OCI-LY1 (cell line): ENCODE data around the gene C1QL2.

Source experiments
- H2AFZ ChIP-seq: fragments of 200-600 bp; sonication (generic), shearing (Covaris generic); 2 replicates; pipeline ENCODE4 v1.6.0; 2014; ENCODE audit warnings: antibody characterized with exemption, mild to moderate bottlenecking, low read length
- H3F3A ChIP-seq: fragments of 200-600 bp; sonication (generic), shearing (Covaris generic); 2 replicates; pipeline ENCODE4 v1.6.0; 2014; ENCODE audit warnings: mild to moderate bottlenecking, antibody characterized with exemption, low read length, moderate library complexity; ENCODE audit not compliant: insufficient read depth
- H3K27ac ChIP-seq: fragments of 200-600 bp; sonication (generic); 2 replicates; pipeline ENCODE4 v1.5.1; 2014; ENCODE audit warnings: low read length, mixed run types, mild to moderate bottlenecking, low read depth; ENCODE audit not compliant: poor library complexity, severe bottlenecking
- H3K27me3 ChIP-seq: fragments of 200-600 bp; sonication (generic); 2 replicates; pipeline ENCODE4 v1.6.0; 2014; ENCODE audit warnings: antibody characterized with exemption, mild to moderate bottlenecking, low read length, moderate library complexity; ENCODE audit not compliant: insufficient read depth
- H3K36me3 ChIP-seq: fragments of 200-600 bp; sonication (generic); 2 replicates; pipeline ENCODE4 v1.6.1; 2014; ENCODE audit warnings: mild to moderate bottlenecking, antibody characterized with exemption, low read length, moderate library complexity, mixed read lengths; ENCODE audit not compliant: insufficient read depth
- H3K4me1 ChIP-seq: fragments of 200-600 bp; sonication (generic); 2 replicates; pipeline ENCODE4 v1.5.1; 2014; ENCODE audit warnings: mild to moderate bottlenecking, low read length, moderate library complexity; ENCODE audit not compliant: insufficient read depth, severe bottlenecking
- H3K4me2 ChIP-seq: fragments of 200-600 bp; sonication (generic), shearing (Covaris generic); 2 replicates; pipeline ENCODE4 v1.6.1; 2014; ENCODE audit warnings: low read length
- H3K4me3 ChIP-seq: fragments of 200-600 bp; sonication (generic); 2 replicates; pipeline ENCODE4 v1.5.1; 2014; ENCODE audit warnings: low read length, low read depth, mild to moderate bottlenecking, mixed read lengths; ENCODE audit not compliant: poor library complexity, severe bottlenecking
- H3K79me2 ChIP-seq: fragments of 200-600 bp; shearing (Covaris generic); 2 replicates; pipeline ENCODE4 v1.6.1; 2016; ENCODE audit warnings: mixed run types, low read length, mixed read lengths; ENCODE audit not compliant: insufficient read depth
- H3K9ac ChIP-seq: fragments of 200-600 bp; sonication (generic), shearing (Covaris generic); 2 replicates; pipeline ENCODE4 v1.6.1; 2014; ENCODE audit warnings: mild to moderate bottlenecking, low read length, mixed read lengths
- H3K9me2 ChIP-seq: fragments of 200-600 bp; sonication (generic), shearing (Covaris generic); 2 replicates; pipeline ENCODE4 v1.6.1; 2014; ENCODE audit warnings: low read depth, mild to moderate bottlenecking, low read length, mixed read lengths
- H3K9me3 ChIP-seq: fragments of 200-600 bp; shearing (Covaris generic); 2 replicates; pipeline ENCODE4 v1.6.1; 2014; ENCODE audit warnings: low read length, mixed read lengths
- H4K20me1 ChIP-seq: fragments of 200-600 bp; sonication (generic), shearing (Covaris generic); 2 replicates; pipeline ENCODE4 v1.6.0; 2016; ENCODE audit warnings: mild to moderate bottlenecking, low read length; ENCODE audit not compliant: insufficient read depth
- EZH2 ChIP-seq: fragments of 200-600 bp; sonication (generic), shearing (Covaris generic); IDR thresholded peaks from 2 replicates; pipeline ENCODE4 v1.8.0; 2017; ENCODE audit warnings: borderline replicate concordance, mixed run types, mild to moderate bottlenecking, antibody characterized with exemption, low read length, moderate library complexity, mixed read lengths
- TF ChIP-seq, protein P1 (sequence below): fragments of 200-600 bp; sonication (generic), shearing (Covaris generic); IDR thresholded peaks from 2 replicates; pipeline ENCODE4 v1.5.1; 2017; ENCODE audit warnings: mild to moderate bottlenecking, antibody characterized with exemption, low read length, moderate library complexity, mixed read lengths

Gene C1QL2

DNA sequence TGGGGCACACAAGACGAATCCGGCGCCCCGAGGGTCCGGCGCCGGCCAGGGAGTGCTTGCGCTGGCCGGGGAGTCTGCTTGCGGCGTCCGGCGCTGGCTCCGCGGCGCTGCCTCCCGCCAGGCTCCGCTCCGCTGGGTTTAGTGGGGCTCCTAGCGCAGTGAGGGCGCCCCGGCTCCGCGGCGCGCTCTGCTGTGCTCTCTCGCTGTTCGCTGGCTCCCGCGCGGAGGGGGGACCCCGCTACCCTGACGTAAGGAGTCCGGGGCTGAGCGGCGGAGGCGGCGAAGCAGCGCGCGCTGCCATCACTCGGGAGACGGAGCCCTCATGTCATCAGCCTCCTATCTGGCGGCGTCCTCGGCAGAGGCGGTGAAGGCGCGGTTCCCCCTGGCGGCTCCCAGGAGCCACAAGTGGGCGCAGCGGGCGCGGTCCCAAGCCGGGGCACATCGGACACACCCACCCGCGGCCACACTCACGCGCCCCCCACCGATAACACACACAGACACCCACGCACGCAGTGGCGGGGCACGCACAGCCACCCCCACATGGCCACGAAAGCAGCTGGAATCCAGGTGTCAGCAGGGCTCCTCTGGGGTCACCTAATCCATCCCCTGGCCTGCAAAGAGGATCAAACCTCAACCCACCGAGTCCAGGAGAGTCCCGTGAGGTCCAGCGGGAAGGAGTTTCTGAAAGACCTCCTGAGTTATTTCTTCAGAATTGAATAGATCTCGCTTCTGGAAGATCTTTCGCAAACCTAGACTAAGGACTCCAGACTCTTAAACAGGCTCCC lies at the start of gene C1QL2:
C1QL2 (minus strand) TSS at position 189 of the 785 bp plus-strand sequence. CDS start 482 bp downstream, outside the sequence.
- no peak within 1 kb of the TSS for H2AFZ ChIP-seq
- no peak within 1 kb of the TSS for H3K27ac ChIP-seq
- H4K20me1 ChIP-seq = no peaks in the 10 kb centered on the region
- no peak within 1 kb of the TSS for H3K9ac ChIP-seq
- H3K4me1 ChIP-seq = no peaks in the 10 kb centered on the region
- TF ChIP-seq, protein P1, sequence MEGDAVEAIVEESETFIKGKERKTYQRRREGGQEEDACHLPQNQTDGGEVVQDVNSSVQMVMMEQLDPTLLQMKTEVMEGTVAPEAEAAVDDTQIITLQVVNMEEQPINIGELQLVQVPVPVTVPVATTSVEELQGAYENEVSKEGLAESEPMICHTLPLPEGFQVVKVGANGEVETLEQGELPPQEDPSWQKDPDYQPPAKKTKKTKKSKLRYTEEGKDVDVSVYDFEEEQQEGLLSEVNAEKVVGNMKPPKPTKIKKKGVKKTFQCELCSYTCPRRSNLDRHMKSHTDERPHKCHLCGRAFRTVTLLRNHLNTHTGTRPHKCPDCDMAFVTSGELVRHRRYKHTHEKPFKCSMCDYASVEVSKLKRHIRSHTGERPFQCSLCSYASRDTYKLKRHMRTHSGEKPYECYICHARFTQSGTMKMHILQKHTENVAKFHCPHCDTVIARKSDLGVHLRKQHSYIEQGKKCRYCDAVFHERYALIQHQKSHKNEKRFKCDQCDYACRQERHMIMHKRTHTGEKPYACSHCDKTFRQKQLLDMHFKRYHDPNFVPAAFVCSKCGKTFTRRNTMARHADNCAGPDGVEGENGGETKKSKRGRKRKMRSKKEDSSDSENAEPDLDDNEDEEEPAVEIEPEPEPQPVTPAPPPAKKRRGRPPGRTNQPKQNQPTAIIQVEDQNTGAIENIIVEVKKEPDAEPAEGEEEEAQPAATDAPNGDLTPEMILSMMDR = no peak
- no peak for TF ChIP-seq EZH2
- no peaks in the 10 kb centered on the region for H3K79me2 ChIP-seq
- H3K9me2 ChIP-seq = no peaks in the 10 kb centered on the region
- H3K4me3 ChIP-seq = no peak within 1 kb of the TSS
- no peaks in the 10 kb centered on the region for H3K9me3 ChIP-seq
- no peaks in the 10 kb centered on the region for H3K27me3 ChIP-seq
- H3K36me3 ChIP-seq = no peaks in the 10 kb centered on the region
- no peak within 1 kb of the TSS for H3K4me2 ChIP-seq
- H3F3A ChIP-seq = no peaks in the 10 kb centered on the region

DNA sequence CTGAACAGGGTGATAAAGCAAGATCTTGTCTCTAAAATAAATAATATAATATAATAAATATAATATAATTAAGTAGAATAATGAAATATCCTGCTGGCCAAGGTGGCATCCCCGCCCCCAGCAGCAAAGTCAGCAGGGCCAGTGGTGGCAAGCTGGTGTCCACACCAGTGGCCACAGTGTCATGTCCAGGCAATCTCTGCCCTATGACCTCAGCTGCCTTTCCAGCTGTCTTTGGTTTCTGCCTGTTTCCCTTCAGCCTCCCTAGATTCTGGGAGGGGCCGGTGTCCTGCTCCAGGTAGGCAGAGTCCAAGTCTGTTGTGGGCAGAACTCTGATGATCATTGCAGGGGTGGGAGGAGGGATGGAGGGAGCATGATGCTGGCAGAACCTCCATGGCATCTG lies 48.9 kb upstream of the C1QL2 start:
- Histone ChIP-seq H3K4me2 (no peak overlapping the region), H3K4me3 (no peak overlapping the region), H3K9ac (no peak overlapping the region), H3K9me3 (no peaks in the 10 kb centered on the region), H3K36me3 (no peaks in the 10 kb centered on the region), H4K20me1 (no peaks in the 10 kb centered on the region), H3K27ac (no peak overlapping the region), H3K79me2 (no peaks in the 10 kb centered on the region), H2AFZ (no peak overlapping the region), H3F3A (no peaks in the 10 kb centered on the region), H3K9me2 (no peaks in the 10 kb centered on the region), H3K4me1 (no peaks in the 10 kb centered on the region), H3K27me3 (no peaks in the 10 kb centered on the region)
- TF ChIP-seq, protein P1 = no peak
- TF ChIP-seq EZH2 = no peak

DNA sequence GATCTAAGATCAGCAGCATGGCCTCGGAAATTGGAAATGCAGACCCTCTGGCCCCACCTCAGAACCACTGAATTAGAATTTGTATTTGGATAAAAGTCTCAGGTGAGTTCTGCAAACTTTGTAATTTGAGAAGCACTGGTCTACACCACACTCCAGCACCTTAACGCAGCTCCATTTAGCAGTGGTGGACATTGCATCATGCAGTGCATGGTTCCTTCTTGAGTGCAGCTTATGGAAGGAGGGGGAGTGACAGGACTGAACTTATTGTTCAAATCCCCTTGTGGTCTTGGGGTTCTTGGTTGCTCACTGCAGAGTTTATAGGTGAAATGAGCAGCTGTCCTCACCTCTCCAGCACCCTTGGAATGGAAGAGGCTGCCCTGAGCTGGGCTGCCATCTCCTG lies 47.6 kb upstream of the C1QL2 start:
- no peak overlapping the region for H3K9ac ChIP-seq
- no peak overlapping the region for H3K4me2 ChIP-seq
- H3F3A ChIP-seq = no peaks in the 10 kb centered on the region
- no peaks in the 10 kb centered on the region for H3K79me2 ChIP-seq
- no peaks in the 10 kb centered on the region for H3K9me3 ChIP-seq
- H3K27me3 ChIP-seq = no peaks in the 10 kb centered on the region
- H3K36me3 ChIP-seq = no peaks in the 10 kb centered on the region
- H3K27ac ChIP-seq = no peak overlapping the region
- no peaks in the 10 kb centered on the region for H3K9me2 ChIP-seq
- H4K20me1 ChIP-seq = no peaks in the 10 kb centered on the region
- H3K4me1 ChIP-seq = no peaks in the 10 kb centered on the region
- no peak overlapping the region for H2AFZ ChIP-seq
- TF ChIP-seq, protein P1 = no peak
- no peak for TF ChIP-seq EZH2
- H3K4me3 ChIP-seq = no peak overlapping the region
